NCI-H82 treated with DMSO at 0.1 percent for 48 hours (cell line): ENCODE measurements around the gene NPSR1.

Experiments used
- DNase-seq: peaks from one replicate; lab custom pipeline; 2025; ENCODE audit not compliant: unreplicated experiment; lab: John Stamatoyannopoulos, UW

Gene NPSR1

GRCh38 chr7:34720289-34720688 lies 62.3 kb downstream of the NPSR1 start:
- no peak for DNase-seq

GRCh38 chr7:34723338-34723737 lies 65.3 kb downstream of the NPSR1 start:
- no peak for DNase-seq

DNA sequence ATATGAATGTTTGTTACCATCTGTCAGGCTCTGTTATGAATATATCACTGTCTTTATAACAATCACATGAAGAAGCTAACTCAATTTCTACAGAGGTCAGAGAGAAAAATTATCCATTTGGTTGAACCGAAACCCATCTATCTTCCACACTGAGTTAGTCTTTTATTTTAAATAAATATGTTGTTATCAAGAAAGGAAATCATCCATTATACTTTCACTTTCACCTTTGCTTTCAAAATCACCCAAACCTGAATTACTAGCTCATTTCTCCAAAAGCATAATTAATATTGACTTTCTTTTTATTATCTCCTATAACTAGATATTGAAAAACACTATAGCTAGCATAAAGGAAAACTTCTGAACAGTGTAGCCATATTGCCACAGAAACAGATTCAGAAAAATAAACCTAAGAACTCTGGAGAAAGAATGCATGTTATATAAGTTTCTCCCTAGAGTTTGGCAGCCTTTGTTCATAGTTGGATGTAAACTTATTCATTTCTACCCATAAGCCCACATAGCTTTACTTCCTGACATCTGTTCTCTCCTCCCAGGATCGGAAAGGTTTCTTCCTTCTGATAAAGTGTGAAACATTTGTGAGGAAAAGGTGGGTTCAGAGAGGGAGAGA lies 66.0 kb downstream of the NPSR1 start:
- DNase-seq = no peak

- no peak for DNase-seq
These were observed 68.2 kb downstream of the NPSR1 start for GRCh38 chr7:34726221-34726620.

DNA sequence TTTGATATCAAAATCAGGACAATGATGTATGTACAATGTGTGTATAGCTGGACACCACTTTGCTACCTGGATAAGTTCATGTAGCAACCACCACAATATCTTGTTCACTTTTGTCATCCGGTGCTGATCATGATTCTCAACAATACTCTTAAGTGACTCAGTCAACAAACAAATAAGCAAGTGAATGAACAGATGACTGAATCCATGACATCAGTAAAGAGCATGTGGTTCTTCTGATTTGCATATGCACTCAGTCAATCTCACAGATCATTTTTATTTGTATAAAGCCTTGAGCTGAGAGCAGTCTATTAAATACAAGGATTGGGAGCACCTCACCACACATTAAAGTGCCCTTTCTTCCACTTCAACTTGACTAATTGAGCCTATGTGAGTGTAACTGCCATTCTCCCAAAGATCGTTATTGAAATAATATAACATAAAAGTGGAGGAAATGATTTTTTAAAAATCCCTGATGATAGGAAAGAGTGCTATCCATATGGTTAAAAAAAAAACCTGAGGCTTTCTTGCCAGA lies 69.5 kb downstream of the NPSR1 start:
- DNase-seq = no peak

- DNase-seq = no peak
These were observed 70.1 kb downstream of the NPSR1 start for GRCh38 chr7:34728156-34728555.

DNA sequence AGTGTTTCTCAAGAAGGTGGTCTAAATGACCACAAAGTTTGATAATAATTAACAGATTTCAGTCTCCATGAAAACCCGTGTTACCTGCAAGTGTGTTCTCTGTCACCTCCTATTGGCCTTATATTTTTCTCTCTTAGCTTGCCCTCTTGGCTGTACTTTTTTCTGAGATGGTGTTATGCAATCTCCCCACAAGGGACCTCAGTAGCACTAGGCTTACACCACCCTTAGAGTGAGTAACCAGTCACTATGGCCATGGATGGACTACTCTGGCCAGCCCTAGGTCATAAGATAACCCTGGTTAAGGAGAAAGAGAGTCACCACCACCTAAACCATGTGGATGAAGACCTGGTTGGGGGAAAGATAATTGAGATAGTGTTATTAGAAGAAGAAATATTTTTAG lies 76.8 kb downstream of the NPSR1 start:
- no peak for DNase-seq

GRCh38 chr7:34735526-34735925 lies 77.5 kb downstream of the NPSR1 start:
- DNase-seq = no peak

GRCh38 chr7:34739651-34740300 lies 81.8 kb downstream of the NPSR1 start:
- peak; percentile 4 for DNase-seq

DNA sequence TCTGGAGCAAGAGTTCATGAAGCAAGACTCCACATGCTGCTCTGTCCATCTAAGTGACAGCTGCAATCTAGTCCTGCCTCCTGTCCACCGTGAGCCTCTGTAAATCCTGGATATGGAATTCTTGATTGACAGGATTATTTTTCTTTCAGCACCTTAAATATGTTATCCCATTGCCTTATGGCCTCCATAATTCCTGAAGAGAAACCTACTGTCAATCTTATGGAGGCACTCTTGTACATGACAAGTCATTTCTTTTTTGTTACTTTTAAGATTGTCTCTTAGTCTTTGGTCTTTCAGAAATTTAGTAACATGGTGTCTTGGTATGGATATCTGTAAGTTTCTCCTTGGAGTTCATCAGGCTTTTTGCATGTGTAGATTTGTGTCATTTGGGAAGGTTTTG lies 82.8 kb downstream of the NPSR1 start:
- no peak for DNase-seq

GRCh38 chr7:34747176-34747781 lies 89.3 kb downstream of the NPSR1 start:
- no peak for DNase-seq

DNA sequence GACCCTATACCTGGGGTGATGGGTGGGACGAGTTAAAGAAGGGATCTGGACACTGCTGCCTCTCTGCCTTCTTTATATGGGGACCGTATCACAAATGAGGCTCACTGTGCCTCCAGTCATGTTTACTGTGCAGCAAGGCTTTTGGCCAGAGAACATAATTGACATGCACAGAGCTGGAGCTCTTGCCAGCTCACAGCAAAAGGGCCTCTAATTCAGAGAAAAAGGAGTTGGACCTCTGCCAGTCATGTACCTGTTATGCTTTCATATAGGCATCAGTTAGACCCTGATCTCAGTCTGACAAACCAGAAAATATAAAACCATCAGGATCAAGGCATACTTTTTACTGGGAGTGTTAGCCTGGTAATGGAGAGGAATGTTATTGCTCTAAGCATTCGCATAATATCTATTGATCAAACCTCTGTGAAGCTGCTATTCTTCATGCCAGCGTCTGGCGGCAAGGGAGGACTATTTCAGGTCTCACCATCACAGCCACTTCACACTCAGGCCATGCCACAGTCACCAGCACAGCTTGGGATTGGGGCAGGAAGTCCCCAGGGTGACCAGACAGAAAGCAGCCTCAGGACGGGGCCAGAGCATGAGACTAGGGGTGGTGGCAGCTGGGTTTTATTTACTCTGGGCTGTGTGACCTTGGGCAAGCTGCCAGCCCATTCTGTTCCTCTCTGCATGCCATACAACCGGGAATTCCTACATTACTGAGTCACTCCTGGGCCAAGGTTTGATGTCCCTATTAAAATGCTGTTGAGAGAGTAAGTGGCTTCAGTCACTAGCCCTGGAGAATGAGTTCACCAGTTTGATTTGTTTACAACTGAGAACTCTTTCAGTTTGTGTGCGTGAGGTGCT lies 90.1 kb downstream of the NPSR1 start:
- DNase-seq = no peak

DNA sequence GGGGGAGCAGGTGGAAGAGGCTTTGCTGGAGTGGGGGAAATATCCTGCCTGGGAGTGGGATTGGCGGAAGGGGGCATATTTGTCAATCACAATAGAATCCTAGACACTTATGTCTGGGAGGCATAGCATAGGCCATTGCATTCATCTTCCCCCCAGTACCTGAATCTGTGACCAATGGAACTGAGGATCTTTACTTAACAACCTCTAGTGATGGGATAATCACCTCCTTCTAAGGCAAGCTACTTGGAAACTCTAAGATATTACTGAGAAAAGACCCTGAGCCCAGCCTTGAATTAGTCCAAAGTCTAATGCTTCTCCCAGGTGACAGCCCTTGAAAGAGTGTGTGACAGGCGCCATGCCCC lies 90.7 kb downstream of the NPSR1 start:
- no peak for DNase-seq

- no peak for DNase-seq
These were observed 91.4 kb downstream of the NPSR1 start for GRCh38 chr7:34749446-34749845.

DNA sequence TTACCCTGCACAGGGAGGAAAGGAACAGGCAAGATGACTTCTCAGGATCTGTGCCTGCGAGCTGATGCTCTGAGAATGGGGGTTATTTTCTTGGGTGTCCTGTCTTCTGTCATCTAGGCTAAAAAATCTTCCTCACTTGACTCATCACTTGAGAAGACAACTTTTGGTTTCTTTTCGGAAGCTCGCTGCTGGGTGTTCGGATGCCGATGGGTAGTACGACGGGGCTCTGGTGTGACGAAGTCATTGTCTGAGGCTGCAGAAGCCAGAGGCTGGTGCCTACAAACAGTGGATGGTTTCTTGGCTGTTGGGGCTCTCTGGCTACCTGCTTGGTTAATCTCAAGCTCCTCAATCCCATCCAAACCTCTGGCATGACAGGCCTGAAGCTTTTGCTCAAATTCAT lies 92.2 kb downstream of the NPSR1 start:
- DNase-seq = no peak

- DNase-seq = no peak
These were observed 92.6 kb downstream of the NPSR1 start for GRCh38 chr7:34750636-34751035.

GRCh38 chr7:34751725-34752643 lies 94.0 kb downstream of the NPSR1 start:
- no peak for DNase-seq

GRCh38 chr7:34752929-34753328 lies 94.9 kb downstream of the NPSR1 start:
- DNase-seq = no peak

GRCh38 chr7:34755008-34755407 lies 97.0 kb downstream of the NPSR1 start:
- no peak for DNase-seq

GRCh38 chr7:34756025-34756437 lies 98.0 kb downstream of the NPSR1 start:
- peak; percentile 43 for DNase-seq
